RWPE1 (cell line): Measurements from ENCODE around the gene DDX47.

Experiments used
- CTCF ChIA-PET: fragments of 350-600 bp; sonication (Branson Sonifier 250); formaldehyde crosslinking; extraction: SDS; loops from one replicate; lab custom pipeline; 2021; lab: Yijun Ruan, JAX
- POLR2A ChIA-PET: fragments of 400-600 bp; formaldehyde crosslinking; extraction: SDS; loops from one replicate; lab custom pipeline; 2020; ENCODE audit warnings: antibody characterized with exemption; ENCODE audit not compliant: low non-redundant PET; lab: Yijun Ruan, JAX
- DNase-seq: peaks from one replicate; pipeline ENCODE4 v3.0.0; 2012; ENCODE audit warnings: low spot score
- H3K27ac ChIP-seq: fragments of 450-650 bp; 2 replicates; pipeline ENCODE4 v1.5.1; 2017
- CTCF ChIP-seq: fragments of 450-650 bp; conservative IDR thresholded peaks from 2 replicates; pipeline ENCODE4 v1.5.1; 2017; ENCODE audit warnings: low read depth, mild to moderate bottlenecking

The DDX47 gene

DNA sequence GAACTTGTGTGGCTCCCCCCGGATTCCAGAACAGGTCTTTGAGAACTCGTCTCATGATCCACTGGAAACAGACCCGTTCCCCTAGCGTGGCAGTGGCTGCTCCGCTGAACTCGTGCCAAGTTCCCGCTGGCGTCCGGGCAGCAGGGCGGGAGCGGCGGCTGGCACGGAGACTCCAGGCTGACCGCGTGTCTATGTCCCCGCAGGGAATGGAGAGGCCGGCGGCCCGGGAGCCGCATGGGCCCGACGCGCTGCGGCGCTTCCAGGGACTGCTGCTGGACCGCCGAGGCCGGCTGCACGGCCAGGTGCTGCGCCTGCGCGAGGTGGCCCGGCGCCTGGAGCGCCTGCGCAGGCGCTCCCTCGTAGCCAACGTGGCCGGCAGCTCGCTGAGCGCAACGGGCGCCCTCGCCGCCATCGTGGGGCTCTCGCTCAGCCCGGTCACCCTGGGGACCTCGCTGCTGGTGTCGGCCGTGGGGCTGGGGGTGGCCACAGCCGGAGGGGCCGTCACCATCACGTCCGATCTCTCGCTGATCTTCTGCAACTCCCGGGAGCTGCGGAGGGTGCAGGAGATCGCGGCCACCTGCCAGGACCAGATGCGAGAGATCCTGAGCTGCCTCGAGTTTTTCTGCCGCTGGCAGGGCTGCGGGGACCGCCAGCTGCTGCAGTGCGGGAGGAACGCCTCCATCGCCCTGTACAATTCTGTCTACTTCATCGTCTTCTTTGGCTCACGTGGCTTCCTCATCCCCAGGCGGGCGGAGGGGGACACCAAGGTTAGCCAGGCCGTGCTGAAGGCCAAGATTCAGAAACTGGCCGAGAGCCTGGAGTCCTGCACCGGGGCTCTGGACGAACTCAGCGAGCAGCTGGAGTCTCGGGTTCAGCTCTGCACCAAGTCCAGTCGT is 26.2 kb upstream of the DDX47 start:
- DNase-seq, result peak; percentile 85
- TF ChIP-seq CTCF, result no peak
- peak overlapping the region; percentile 60 for H3K27ac ChIP-seq
- POLR2A ChIA-PET, result interaction anchor here (0.5 to 0.6 kb wide), 6 partner anchors 42 to 521 kb away, joined by 3 to 6 read pairs (median 3); partner anchors contain the start of gene EMP1
- CTCF ChIA-PET, result interaction anchor here (0.9 to 1.5 kb wide), 2 partner anchors 27 to 197 kb away, joined by 3 to 4 read pairs; partner anchors contain the start of gene DDX47

DNA sequence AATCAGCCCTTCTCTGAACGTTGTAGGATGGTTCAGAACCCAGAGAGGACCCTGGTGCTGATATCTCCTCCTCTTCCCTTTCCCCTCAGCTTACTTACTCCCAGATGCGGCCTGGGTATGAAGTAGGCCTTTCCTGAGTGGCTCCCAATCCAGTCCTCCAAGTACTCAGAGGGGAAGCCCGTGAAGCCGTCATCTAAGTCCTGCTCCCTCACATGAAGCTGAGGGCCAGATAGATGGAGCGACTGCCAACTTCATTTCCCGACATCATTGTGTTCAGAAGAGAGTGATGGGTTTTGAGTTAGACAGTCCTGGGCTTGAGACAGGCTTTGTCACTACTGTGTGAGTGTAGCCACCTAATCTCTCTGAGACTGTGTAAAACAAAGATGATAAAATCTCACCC is 25.0 kb upstream of the DDX47 start:
- POLR2A ChIA-PET, result no interaction called here
- H3K27ac ChIP-seq, result no peak overlapping the region; the same call in 1 of the 2 replicates
- no peak for DNase-seq
- CTCF ChIA-PET, result interaction anchor here (0.5 to 1.2 kb wide), 3 partner anchors 55 to 307 kb away, joined by 3 to 7 read pairs (median 4); no protein-coding TSS in a partner anchor
- no peak for TF ChIP-seq CTCF

DNA sequence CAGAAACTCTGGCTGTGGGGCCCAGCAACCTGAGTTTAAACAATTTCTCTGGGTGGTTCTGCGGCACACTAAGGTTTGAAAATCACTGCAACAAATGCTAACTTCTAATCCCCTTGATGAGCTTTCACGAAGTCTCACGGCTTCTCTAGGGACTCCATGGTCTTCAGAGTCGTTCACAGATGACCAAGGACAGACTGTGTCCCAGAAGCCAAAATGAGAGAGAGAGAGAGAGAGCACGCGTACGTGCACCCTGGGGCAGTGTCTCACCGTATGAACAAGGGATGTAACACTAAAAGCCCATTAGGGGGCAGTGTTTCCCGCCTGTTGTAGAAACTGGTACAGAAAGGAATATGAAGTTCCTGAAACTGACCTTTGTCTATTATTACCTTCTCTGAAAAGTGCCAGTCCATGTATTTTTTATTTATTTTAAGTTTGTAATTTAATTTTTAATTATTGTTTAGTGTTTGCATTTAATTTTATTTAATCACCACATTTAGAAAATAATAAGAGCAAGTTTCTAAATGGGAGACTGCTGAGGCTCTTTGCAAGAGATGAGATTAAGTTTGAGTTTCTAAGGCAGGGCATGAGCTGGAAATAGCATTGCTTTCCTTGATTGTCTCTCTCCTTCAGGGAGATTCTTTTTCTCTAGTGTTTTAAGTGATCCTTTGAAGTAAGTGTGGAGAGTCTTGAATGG is 24.3 kb upstream of the DDX47 start:
- no peak overlapping the region for H3K27ac ChIP-seq
- peak; percentile 58 for TF ChIP-seq CTCF
- peak; percentile 52 for DNase-seq
- POLR2A ChIA-PET, result no interaction called here
- CTCF ChIA-PET, result interaction anchor here (0.5 to 2.0 kb wide), 10 partner anchors 10 to 210 kb away, joined by 3 to 5 read pairs (median 4); partner anchors contain the start of gene GPRC5A

DNA sequence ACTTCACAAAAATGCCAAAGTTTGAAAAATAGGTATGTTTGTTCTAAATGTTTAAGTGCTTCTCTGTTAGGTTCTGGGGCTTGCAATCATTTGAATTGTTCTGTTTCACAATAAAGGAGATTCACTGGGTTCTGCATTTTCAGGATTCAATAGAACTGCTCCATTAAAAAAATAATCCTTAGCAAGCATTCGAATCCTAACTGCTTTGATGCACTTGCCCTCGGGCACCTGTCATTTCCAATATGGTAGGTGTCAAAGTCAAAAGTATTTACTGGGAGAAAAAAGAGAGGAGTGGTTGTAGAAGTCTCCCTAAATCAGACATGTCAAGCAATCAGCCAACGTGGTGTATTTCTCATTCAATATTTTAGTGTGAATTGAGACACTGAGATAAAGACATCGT is 22.2 kb upstream of the DDX47 start:
- ChIA-PET POLR2A (no interaction called here), CTCF (interaction anchor here (2.0 kb wide), 1 partner anchor 7 kb away, joined by 5 read pairs; no protein-coding TSS in a partner anchor)
- no peak for TF ChIP-seq CTCF
- DNase-seq, result no peak
- no peak overlapping the region for H3K27ac ChIP-seq

- H3K27ac ChIP-seq, result peak overlapping the region; percentile 72
- ChIA-PET CTCF (interaction anchor here (0.6 kb wide), 1 partner anchor 464 kb away, joined by 4 read pairs; no protein-coding TSS in a partner anchor), POLR2A (no interaction called here)
- no peak for DNase-seq
- no peak for TF ChIP-seq CTCF
These were observed 21.3 kb upstream of the DDX47 start for GRCh38 chr12:12791756-12792369.

DNA sequence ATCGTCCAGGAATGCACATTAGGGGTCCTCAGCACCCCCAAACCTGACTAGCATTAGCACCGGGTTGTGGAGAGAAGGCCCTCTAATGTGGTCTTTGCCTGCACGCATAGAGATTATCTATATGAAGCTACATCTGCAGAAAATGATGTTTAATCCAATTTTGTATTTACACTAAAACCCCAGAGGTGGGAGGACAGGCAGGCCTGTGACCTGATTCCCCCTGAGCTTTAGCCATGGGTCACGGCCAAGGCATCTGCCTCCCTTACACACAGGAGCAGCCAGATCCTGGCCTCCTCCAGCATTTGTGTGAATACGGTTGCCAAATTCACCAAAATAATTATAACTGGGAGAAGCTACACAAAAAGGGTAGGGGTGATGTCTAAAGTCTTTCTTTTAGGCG is 20.7 kb upstream of the DDX47 start:
- ChIA-PET POLR2A (no interaction called here), CTCF (interaction anchor here (0.7 kb wide), 1 partner anchor 20 kb away, joined by 3 read pairs; no protein-coding TSS in a partner anchor)
- no peak for DNase-seq
- TF ChIP-seq CTCF, result no peak
- H3K27ac ChIP-seq, result peak overlapping the region; percentile 72
